Caco-2 (cell line): Measurements from ENCODE around the gene UMOD. TPM values are rescaled to one million over a fixed set of nuclear protein-coding genes. Genes with fewer than 3 reads are reported as not detected.

ENCODE experiments used
- BruUV-seq: library from RNA; stranded (reverse); fragments of 400-500 nt; replicated peaks from 2 replicates; lab custom pipeline; 2021; lab: Mats Ljungman, UMichigan
- CTCF ChIA-PET: fragments of 300-600 bp; sonication (Branson Sonifier 250); formaldehyde crosslinking; loops from one replicate; lab custom pipeline; 2022; ENCODE audit warnings: antibody characterized with exemption; lab: Charles Lee
- POLR2A ChIA-PET: fragments of 300-600 bp; sonication (Branson Sonifier 250); formaldehyde crosslinking; loops from one replicate; lab custom pipeline; 2022; ENCODE audit warnings: antibody characterized with exemption; lab: Charles Lee
- DNase-seq, 2 experiments: peaks; one replicate each; pipeline versions ENCODE4 v3.0.0 to v3.0.0-alpha.2; 2020 to 2022
- H3K27me3 ChIP-seq: replicated peaks from 2 replicates; pipeline ENCODE4 v1.6.0; 2011; ENCODE audit warnings: low read length; ENCODE audit not compliant: control insufficient read depth, insufficient read depth
- H3K36me3 ChIP-seq: 2 replicates; pipeline ENCODE4 v1.5.1; 2011; ENCODE audit warnings: low read length; ENCODE audit not compliant: control insufficient read depth, insufficient read depth
- H3K4me1 ChIP-seq: fragments of 250-450 bp; sonication (Bioruptor Pico); 2 replicates; pipeline ENCODE4 v1.5.1; 2020; ENCODE audit warnings: mild to moderate bottlenecking
- H3K4me3 ChIP-seq: 2 replicates; pipeline ENCODE4 v1.5.1; 2011; ENCODE audit warnings: low read depth, mild to moderate bottlenecking, control low read depth, low read length
- H3K9me3 ChIP-seq: fragments of 250-450 bp; sonication (Bioruptor Pico); 2 replicates; pipeline ENCODE4 v1.5.1; 2020; ENCODE audit warnings: mild to moderate bottlenecking, moderate library complexity
- H3K27ac Mint-ChIP-seq: one replicate; pipeline ENCODE4 v1.8.0; 2022; ENCODE audit warnings: mixed read lengths; ENCODE audit not compliant: unreplicated experiment
- H3K27me3 Mint-ChIP-seq: one replicate; pipeline ENCODE4 v1.8.0; 2022; ENCODE audit warnings: mixed read lengths; ENCODE audit not compliant: insufficient read depth, unreplicated experiment
- H3K36me3 Mint-ChIP-seq: one replicate; pipeline ENCODE4 v1.8.0; 2022; ENCODE audit warnings: mild to moderate bottlenecking, mixed read lengths; ENCODE audit not compliant: insufficient read depth, unreplicated experiment
- H3K4me1 Mint-ChIP-seq: one replicate; pipeline ENCODE4 v1.8.0; 2022; ENCODE audit warnings: low read depth, mixed read lengths; ENCODE audit not compliant: unreplicated experiment
- H3K4me3 Mint-ChIP-seq: one replicate; pipeline ENCODE4 v1.8.0; 2022; ENCODE audit warnings: mild to moderate bottlenecking, moderate library complexity, mixed read lengths; ENCODE audit not compliant: unreplicated experiment
- H3K9me3 Mint-ChIP-seq: one replicate; pipeline ENCODE4 v1.8.0; 2022; ENCODE audit warnings: mixed read lengths; ENCODE audit not compliant: unreplicated experiment
- intact Hi-C: fragments of 100-400 bp; cut with micrococcal nuclease; formaldehyde crosslinking; loops from one replicate; pipeline ENCODE4 v1.10.0; 2022; ENCODE audit not compliant: unreplicated experiment
- total RNA-seq: library from RNA; stranded (reverse); gene quantifications from 2 replicates; pipeline ENCODE4 v1.2.3, GENCODE V29; 2022
- TF ChIP-seq, protein P1 (sequence below), 2 experiments: fragments of 200-600 bp in 1 of 2; IDR thresholded peaks; 1 replicate in 1 of 2; 2 replicates in 1 of 2; pipeline versions ENCODE4 v1.5.1 to v1.8.0; 2011 to 2022; ENCODE audit warnings: antibody characterized with exemption in 1 of 2, control low read depth in 1 of 2, inconsistent platforms in 1 of 2, low read depth in 1 of 2, low read length in 1 of 2, mild to moderate bottlenecking in 1 of 2, moderate library complexity in 1 of 2; ENCODE audit not compliant: insufficient read depth in 1 of 2, severe bottlenecking in 1 of 2, unreplicated experiment in 1 of 2

UMOD gene
- total RNA-seq, 1 experiment from 2014 or later, result not detected

DNA sequence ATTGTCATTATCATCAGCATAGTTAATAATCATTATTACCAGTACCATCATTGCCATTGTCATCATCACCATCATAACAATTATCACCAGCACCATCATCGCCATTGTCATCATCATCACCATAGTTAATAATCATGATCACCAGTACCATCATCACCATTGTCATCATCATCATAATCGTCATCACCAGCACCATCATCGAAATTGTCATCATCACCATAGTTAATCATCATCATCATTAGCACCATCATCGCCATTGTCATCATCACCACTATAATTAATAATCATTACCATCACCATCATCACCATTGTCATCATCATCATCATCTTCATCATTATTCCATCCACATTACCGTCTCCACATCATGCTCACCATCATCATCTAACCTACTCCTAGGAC is 38.5 kb upstream of the UMOD start:
- no peak for DNase-seq
- POLR2A ChIA-PET, result no interaction called here
- no peaks in the 10 kb centered on the region for H3K9me3 Mint-ChIP-seq
- CTCF ChIA-PET, result no interaction called here
- H3K4me3 Mint-ChIP-seq, result no peak overlapping the region
- Histone ChIP-seq H3K4me3 (no peak overlapping the region), H3K27me3 (no peaks in the 10 kb centered on the region), H3K4me1 (no peaks in the 10 kb centered on the region), H3K9me3 (no peaks in the 10 kb centered on the region), H3K36me3 (no peaks in the 10 kb centered on the region)
- no peak overlapping the region for H3K27ac Mint-ChIP-seq
- H3K4me1 Mint-ChIP-seq, result no peaks in the 10 kb centered on the region
- no peaks in the 10 kb centered on the region for H3K36me3 Mint-ChIP-seq
- intact Hi-C loops, result no loop called here
- TF ChIP-seq, protein P1, sequence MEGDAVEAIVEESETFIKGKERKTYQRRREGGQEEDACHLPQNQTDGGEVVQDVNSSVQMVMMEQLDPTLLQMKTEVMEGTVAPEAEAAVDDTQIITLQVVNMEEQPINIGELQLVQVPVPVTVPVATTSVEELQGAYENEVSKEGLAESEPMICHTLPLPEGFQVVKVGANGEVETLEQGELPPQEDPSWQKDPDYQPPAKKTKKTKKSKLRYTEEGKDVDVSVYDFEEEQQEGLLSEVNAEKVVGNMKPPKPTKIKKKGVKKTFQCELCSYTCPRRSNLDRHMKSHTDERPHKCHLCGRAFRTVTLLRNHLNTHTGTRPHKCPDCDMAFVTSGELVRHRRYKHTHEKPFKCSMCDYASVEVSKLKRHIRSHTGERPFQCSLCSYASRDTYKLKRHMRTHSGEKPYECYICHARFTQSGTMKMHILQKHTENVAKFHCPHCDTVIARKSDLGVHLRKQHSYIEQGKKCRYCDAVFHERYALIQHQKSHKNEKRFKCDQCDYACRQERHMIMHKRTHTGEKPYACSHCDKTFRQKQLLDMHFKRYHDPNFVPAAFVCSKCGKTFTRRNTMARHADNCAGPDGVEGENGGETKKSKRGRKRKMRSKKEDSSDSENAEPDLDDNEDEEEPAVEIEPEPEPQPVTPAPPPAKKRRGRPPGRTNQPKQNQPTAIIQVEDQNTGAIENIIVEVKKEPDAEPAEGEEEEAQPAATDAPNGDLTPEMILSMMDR (IDR thresholded peaks at IDR 0.05; ENCODE audit: insufficient read depth in 1 of 2, low read depth in 1 of 2, low read length in 1 of 2, severe bottlenecking in 1 of 2, unreplicated experiment in 1 of 2), result no peak
- BruUV-seq, result no TSS peak
- peaks cover 3% of the 10 kb centered on the region for H3K27me3 Mint-ChIP-seq

DNA sequence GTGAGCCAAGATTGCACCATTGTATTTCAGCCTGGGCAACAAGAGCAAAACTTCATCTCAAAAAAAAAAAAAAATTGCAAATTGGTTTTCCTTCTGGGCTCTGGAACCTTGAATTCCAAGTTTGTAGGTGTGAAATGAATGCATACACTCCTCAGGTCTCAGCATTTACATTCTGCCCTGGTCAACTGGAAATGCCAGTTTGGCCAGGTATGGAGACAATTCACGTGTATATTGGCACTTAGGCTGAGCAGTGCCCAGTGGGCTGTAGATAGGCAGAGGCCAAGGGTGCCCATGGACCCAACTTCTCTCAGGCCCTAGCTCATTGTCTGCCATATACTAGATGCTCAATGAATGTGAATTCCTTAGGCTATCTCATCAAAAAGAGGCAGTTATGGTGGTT is 36.3 kb upstream of the UMOD start:
- H3K4me1 ChIP-seq, result no peaks in the 10 kb centered on the region
- ChIA-PET POLR2A (no interaction called here), CTCF (no interaction called here)
- no peak overlapping the region for H3K4me3 Mint-ChIP-seq
- intact Hi-C loops, result loop anchor here (10.0 kb wide), 2 partner anchors 306 to 784 kb away; partner anchors contain the start of gene ACSM1
- no TSS peak for BruUV-seq
- H3K9me3 Mint-ChIP-seq, result no peaks in the 10 kb centered on the region
- DNase-seq, result no peak
- no peaks in the 10 kb centered on the region for H3K27me3 ChIP-seq
- no peaks in the 10 kb centered on the region for H3K36me3 ChIP-seq
- no peaks in the 10 kb centered on the region for H3K9me3 ChIP-seq
- TF ChIP-seq, protein P1 (IDR thresholded peaks at IDR 0.05; ENCODE audit: insufficient read depth in 1 of 2, low read depth in 1 of 2, low read length in 1 of 2, severe bottlenecking in 1 of 2, unreplicated experiment in 1 of 2), result no peak
- no peak overlapping the region for H3K27ac Mint-ChIP-seq
- no peak overlapping the region for H3K4me3 ChIP-seq
- peaks cover 3% of the 10 kb centered on the region for H3K27me3 Mint-ChIP-seq
- H3K36me3 Mint-ChIP-seq, result no peaks in the 10 kb centered on the region
- no peaks in the 10 kb centered on the region for H3K4me1 Mint-ChIP-seq

DNA sequence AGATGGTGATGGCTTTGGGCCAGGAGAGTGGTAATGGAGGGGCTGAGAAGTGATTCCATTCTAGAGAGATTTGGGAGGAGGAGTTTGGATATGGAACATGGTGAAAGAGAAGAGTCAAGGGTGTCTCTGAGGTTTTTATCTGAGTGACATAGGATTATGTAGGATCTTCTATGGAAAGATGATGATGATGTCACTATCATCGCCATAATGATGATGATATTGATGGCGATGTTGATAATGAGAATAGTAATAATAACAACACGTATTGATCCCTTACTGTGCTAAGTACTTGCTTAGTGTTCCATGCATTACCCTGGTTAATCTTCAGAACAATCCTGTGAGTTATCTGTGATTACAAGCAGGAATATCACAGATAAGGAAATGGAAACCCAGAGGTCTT is 35.5 kb upstream of the UMOD start:
- H3K9me3 Mint-ChIP-seq, result no peaks in the 10 kb centered on the region
- CTCF ChIA-PET, result no interaction called here
- peaks cover 3% of the 10 kb centered on the region for H3K27me3 Mint-ChIP-seq
- Histone ChIP-seq H3K4me3 (no peak overlapping the region), H3K36me3 (no peaks in the 10 kb centered on the region), H3K4me1 (no peaks in the 10 kb centered on the region), H3K27me3 (no peaks in the 10 kb centered on the region), H3K9me3 (no peaks in the 10 kb centered on the region)
- TF ChIP-seq, protein P1 (IDR thresholded peaks at IDR 0.05; ENCODE audit: insufficient read depth in 1 of 2, low read depth in 1 of 2, low read length in 1 of 2, severe bottlenecking in 1 of 2, unreplicated experiment in 1 of 2), result no peak
- no peak overlapping the region for H3K4me3 Mint-ChIP-seq
- no peak for DNase-seq
- no peaks in the 10 kb centered on the region for H3K4me1 Mint-ChIP-seq
- POLR2A ChIA-PET, result no interaction called here
- no peaks in the 10 kb centered on the region for H3K36me3 Mint-ChIP-seq
- BruUV-seq, result no TSS peak
- intact Hi-C loops, result loop anchor here (10.0 kb wide), 2 partner anchors 307 to 783 kb away; partner anchors contain the start of gene ACSM1
- no peak overlapping the region for H3K27ac Mint-ChIP-seq
